Islet of Langerhans (tissue), 1 donor: ENCODE results near the gene NEAT1.

ENCODE experiments used
- FAIRE-seq: peaks from one replicate; lab custom pipeline; 2011; peaks lifted over from hg19 to GRCh38; lab: Jason Lieb, UNC

NEAT1 gene

GRCh38 chr11:65389294-65389980 lies 33.2 kb upstream of the NEAT1 start:
- no peak for FAIRE-seq

- FAIRE-seq: no peak
Observed at GRCh38 chr11:65390099-65390941, 32.3 kb upstream of the NEAT1 start.

GRCh38 chr11:65390996-65391395 lies 31.6 kb upstream of the NEAT1 start:
- no peak for FAIRE-seq

DNA sequence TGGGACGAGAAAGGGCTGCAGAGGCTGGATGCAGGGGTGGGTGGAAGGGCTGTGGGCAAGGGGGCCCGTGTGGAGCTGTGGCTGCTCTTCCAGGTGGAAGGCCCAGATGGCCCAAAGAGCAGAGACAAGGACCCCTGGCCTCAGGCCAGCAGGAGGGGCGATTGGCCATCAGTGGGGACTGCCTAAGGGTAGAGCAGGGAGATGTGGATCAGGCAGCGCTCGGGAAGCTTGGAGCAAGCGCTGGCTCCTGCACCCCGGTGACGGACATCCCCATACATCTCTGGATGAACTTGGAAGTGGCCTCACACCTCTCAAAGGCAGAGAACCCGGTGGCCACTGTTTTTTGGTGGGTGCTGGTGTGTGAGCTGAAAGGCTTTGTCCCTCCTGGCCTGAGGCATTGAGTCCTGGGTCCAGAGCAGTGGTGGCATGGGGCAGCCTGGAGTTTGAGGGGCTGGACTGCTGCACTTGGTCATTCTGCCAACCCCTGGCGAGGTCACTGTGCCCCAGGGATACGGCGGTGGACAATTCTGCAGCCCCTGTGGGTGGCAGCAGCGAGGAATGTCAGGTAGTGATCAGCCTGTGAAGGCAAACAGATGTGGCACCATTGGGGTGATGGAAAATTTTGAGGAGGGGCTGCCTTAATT lies 30.3 kb upstream of the NEAT1 start:
- no peak for FAIRE-seq

- FAIRE-seq: no peak
Observed at GRCh38 chr11:65392899-65393298, 29.7 kb upstream of the NEAT1 start.

GRCh38 chr11:65393513-65394079 lies 29.0 kb upstream of the NEAT1 start:
- FAIRE-seq: no peak

- no peak for FAIRE-seq
Observed at GRCh38 chr11:65394125-65394536, 28.5 kb upstream of the NEAT1 start.

DNA sequence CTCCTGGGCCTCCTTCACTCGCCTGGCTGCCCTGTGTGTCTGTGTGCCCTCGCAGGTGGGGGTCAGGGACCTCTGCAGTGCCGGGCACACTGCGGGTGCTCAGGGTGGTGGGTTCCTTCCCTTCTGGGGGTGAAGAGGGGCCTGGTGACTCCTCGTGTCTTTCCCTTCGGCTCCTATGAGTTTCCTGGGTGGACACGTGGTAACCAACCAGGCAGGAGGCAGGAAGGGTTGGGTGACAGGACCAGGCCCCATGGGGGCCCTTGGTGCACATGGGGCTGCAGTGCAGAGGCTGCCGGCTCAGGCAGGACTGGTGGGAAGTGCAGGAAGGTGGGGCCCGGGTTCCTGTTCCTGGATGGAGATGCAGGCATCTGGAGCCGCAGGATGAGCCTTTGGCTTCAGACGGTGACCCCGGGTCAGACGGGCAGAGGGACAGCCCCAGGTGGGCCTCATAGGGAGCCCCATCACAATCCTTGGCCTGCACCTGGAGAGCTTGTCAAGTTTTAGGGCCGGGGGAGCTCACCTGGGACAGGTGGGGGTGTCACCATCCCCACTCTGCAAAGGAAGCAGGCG lies 26.6 kb upstream of the NEAT1 start:
- no peak for FAIRE-seq

DNA sequence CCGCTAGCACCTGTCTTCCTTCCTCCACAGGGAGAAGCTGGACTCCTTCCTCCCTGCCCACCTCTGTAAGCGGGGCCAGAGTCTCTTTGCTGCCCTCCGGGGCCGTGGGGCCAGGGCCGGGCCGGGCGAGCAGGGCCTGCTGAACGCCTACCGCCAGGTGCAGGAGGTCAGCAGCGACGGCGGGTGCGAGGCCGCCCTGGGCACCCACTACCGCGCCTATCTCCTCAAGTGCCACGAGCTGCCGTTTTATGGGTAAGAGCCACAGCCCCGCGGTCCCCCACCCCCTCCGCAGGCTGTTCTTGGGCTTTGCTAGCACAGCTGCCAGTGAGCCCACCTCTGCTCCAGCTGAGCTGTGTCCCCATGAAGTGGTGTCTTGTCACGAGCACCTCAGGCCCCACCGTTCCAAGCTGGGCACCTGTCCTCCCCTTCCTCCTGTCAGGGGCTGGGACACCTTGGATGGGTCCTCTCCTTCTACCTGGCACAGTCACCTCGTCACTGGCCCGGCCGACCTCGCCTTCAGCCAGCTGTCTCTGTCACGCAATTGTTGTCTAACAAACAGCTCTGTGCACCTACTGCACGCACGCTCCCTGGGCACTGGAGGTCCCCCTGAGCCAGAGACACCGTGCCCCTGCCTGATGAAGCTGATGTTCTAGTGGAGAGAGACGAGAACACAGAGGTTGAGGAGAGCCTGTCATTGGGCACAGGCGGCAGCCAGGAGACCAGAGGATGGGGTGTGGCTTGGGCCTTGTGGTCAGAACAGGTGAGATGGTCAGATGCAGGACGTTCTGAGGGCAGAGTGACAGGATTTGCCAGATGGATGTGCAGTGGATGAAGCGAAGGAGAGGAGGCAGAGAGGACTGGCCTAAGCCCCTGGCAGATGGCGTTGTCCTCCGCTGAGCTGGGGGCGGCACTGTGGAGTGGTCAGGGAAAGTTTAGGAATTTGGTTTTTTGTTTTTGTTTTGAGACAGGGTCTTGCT lies 25.5 kb upstream of the NEAT1 start:
- FAIRE-seq: no peak

DNA sequence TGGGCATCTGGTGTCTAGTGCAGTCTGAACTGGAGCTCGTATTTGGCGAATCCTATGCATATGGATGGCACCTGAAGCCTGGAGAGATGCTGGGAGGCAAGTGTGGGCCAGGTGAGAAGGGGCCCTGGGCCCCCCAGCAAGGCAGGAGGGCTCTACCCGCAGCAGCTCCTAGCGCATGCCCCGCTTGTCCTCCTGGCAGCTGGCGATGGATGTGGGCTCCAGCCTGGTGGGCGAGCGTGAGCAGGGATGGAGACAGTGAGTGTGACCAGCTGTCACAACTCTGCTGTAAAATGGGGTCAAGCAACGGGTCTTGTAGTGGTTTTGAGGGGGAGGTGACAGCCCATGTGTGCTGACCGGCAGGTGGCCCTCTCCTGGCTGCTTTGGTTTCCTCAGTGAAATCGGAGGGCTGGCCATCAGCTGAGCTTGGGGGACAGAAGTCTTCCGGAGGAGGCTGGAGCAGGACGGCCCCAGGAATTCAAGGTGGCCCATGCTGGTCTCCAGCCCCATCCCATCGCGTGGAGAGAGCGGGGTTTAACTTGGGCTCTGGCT lies 24.2 kb upstream of the NEAT1 start:
- FAIRE-seq: no peak

DNA sequence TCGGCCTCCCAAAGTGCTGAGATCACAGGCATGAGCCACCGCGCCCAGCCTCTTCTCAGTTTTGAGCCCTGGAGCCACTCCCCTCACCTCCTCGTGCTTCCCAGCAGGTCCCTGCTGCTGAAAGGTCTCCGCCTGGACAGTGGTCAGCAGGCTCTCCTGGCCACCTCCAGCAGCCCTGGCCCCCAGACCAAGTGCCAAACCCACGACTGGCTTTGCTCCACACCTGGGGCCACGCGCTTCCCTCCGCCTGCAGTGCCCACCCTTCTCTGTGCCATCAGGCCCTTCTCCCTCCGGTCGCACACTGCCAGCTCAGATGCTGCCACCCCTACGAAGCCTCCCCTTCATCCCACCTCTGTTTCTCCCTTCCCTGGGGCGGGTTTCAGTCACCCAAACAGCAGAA lies 23.3 kb upstream of the NEAT1 start:
- FAIRE-seq: no peak

GRCh38 chr11:65399845-65400244 lies 22.8 kb upstream of the NEAT1 start:
- FAIRE-seq: no peak

- no peak for FAIRE-seq
Observed at GRCh38 chr11:65400307-65401072, 22.1 kb upstream of the NEAT1 start.

- no peak for FAIRE-seq
Observed at GRCh38 chr11:65401073-65401802, 21.4 kb upstream of the NEAT1 start.

DNA sequence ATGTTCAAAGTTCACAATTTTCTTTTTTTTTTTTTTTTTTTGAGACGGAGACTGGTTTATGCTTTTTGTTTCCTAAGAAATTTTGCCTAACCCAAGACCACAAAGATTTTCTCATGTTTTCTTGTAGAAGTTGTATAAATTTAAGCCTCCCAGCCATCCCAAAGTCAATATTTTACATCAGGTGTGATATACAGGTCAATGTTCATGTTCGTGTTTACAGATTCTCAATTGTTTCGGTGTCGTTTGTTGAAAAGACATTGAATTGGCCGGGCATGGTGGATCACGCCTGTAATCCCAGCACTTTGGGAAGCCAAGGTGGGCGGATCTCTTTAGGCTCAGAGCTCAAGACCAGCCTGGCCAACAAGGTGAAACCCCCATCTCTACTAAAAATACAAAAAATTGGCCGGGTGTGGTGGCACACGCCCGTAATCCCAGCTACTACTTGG lies 20.8 kb upstream of the NEAT1 start:
- FAIRE-seq: no peak

- no peak for FAIRE-seq
Observed at GRCh38 chr11:65402790-65403189, 19.8 kb upstream of the NEAT1 start.

DNA sequence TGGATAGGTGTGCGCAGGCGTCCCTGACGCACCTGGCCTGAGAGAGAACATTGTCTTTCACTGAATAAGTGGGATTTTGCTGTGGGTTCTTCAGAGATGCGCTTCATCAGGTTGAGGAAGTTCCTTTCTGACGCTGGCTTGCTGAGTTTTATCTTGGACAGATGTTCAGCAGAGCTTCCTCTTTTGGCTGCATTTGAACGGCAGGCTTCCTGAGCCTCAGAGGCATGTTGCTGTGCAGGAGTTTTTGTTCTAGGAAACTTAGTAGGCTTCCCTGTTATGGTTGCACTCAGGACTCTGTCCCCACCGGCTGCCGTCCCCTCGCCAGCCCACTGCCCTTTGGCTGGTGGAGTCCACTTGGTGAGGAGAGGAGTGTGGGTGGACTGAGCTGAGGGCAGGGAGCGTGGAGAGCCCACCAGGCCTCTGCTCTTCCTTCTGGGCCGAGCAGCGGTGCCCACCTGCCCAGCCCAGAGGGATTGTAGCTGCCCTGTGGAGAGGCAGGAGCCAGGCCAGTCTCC lies 18.9 kb upstream of the NEAT1 start:
- FAIRE-seq: no peak

GRCh38 chr11:65404210-65404609 lies 18.4 kb upstream of the NEAT1 start:
- FAIRE-seq: no peak

DNA sequence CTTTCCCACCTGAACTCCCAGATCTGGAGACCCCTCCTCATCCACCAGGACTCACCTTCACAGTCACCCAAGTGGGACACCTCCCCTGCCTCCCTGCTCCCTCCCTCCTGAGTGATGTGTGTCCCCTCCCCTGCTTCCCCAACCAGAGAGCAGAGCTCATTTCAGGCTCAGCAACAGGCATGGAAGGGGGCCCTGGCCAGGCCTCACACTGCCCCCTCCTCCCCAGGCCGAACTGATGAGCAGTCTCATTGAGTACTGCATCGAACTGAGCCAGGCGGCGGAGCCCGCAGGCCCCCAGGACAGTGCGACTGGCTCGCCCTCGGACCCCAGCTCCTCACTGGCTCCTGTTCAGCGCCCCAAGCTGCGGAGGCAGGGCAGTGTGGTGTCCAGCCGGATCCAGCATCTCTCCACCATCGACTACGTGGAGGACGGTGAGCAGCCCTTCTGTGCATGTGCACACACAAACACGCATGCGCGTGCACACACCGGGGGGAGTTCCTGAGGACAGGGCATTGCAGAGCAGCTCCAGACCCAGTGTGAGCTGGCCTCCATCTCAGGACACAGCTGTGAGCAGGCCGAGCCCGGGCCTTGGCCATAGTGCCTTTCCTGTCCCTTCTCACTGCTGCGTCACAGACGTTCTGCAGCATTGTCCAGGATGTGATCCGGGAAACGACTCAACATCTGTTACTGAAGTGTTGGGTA lies 17.8 kb upstream of the NEAT1 start:
- FAIRE-seq: no peak
